Natural killer cell (primary cell): ENCODE measurements around the gene XPNPEP2. TPM values are rescaled to one million over a fixed set of nuclear protein-coding genes. Genes with fewer than 3 reads are reported as not detected.

Experiments
- ATAC-seq, 3 donors: fragments of 150-1000 bp in 2 of 3; fragments of 200-7000 bp in 1 of 3; cut with Tn5 transposase; 1 replicate in 1 of 3; 2 replicates in 2 of 3; pipeline ENCODE4 v1.10.0; 2021; ENCODE audit warnings: mild to moderate bottlenecking in 2 of 3, moderate library complexity in 2 of 3
- DNase-seq, 2 donors: peaks; one replicate each; pipeline versions ENCODE4 v3.0.0 to v3.0.0-alpha.2; 2013 to 2021; ENCODE audit warnings: mixed read lengths in 1 of 2
- H3K27ac ChIP-seq: one replicate; pipeline ENCODE4 v1.5.1; 2013; ENCODE audit warnings: mild to moderate bottlenecking, low read length
- H3K27me3 ChIP-seq: one replicate; pipeline ENCODE4 v1.6.1; 2013; ENCODE audit warnings: low read length; ENCODE audit not compliant: control insufficient read depth, insufficient read depth
- H3K36me3 ChIP-seq: one replicate; pipeline ENCODE4 v1.6.1; 2013; ENCODE audit warnings: low read length; ENCODE audit not compliant: control insufficient read depth, insufficient read depth
- H3K4me1 ChIP-seq: one replicate; pipeline ENCODE4 v1.6.1; 2013; ENCODE audit warnings: low read length; ENCODE audit not compliant: control insufficient read depth, insufficient read depth
- H3K4me3 ChIP-seq: one replicate; pipeline ENCODE4 v1.5.1; 2013; ENCODE audit warnings: low read length
- H3K9me3 ChIP-seq: one replicate; pipeline ENCODE4 v1.6.1; 2013; ENCODE audit warnings: low read length; ENCODE audit not compliant: control insufficient read depth, insufficient read depth
- H3K27ac Mint-ChIP-seq, 2 donors: one replicate each; pipeline ENCODE4 v1.8.0; 2022; ENCODE audit warnings: mild to moderate bottlenecking in 2 of 2, mixed read lengths in 2 of 2, moderate library complexity in 1 of 2
- H3K27me3 Mint-ChIP-seq, 2 donors: one replicate each; pipeline ENCODE4 v1.8.0; 2022; ENCODE audit warnings: low read depth in 2 of 2, mixed read lengths in 2 of 2
- H3K36me3 Mint-ChIP-seq: one replicate; pipeline ENCODE4 v1.8.0; 2022; ENCODE audit warnings: mixed read lengths
- H3K4me1 Mint-ChIP-seq, 2 donors: one replicate each; pipeline ENCODE4 v1.8.0; 2022; ENCODE audit warnings: mixed read lengths in 2 of 2
- H3K4me3 Mint-ChIP-seq: one replicate; pipeline ENCODE4 v1.8.0; 2022; ENCODE audit warnings: mild to moderate bottlenecking, moderate library complexity, mixed read lengths
- H3K9me3 Mint-ChIP-seq, 2 donors: one replicate each; pipeline ENCODE4 v1.8.0; 2022; ENCODE audit warnings: mixed read lengths in 2 of 2
- CTCF ChIP-seq: fragments of 200-600 bp; IDR thresholded peaks from one replicate; pipeline ENCODE4 v1.8.0; 2022; ENCODE audit warnings: antibody characterized with exemption
- WGBS: methylation state at CpG from one replicate; pipeline ENCODE4 v1.1.7; 2013; ENCODE audit warnings: missing lambda C conversion rate; ENCODE audit not compliant: insufficient coverage; 5-methylcytosine and 5-hydroxymethylcytosine counted together
- intact Hi-C: fragments of 100-400 bp; cut with micrococcal nuclease; formaldehyde crosslinking; loops from one replicate; pipeline ENCODE4 v1.14.2; 2022
- total RNA-seq, 4 donors: library from RNA; stranded (reverse); fragments of 120-200 nt in 1 of 4; gene quantifications; one replicate each; pipeline versions ENCODE4 v1.2.3 to v1.2.4, GENCODE V29; 2013 to 2022

The XPNPEP2 gene
- total RNA-seq, 3 donors from 2014 or later (not counting 1 experiment from before 2014, with no cell fraction given): 0.96 to 2.6 (median 1.6) TPM

- WGBS: 11% methylated on average over 6 of the region's 9 CpGs
- intact Hi-C loops: loop anchor here (1.0 kb wide), 2 partner anchors 9 to 12 kb away; no protein-coding TSS in a partner anchor
These were observed 30.8 kb downstream of the XPNPEP2 start for GRCh38 chrX:129769467-129770154.

GRCh38 chrX:129771266-129771995 is 32.7 kb downstream of the XPNPEP2 start:
- no peaks in the 10 kb centered on the region for H3K27me3 ChIP-seq
- TF ChIP-seq CTCF: no peak
- no peak overlapping the region for H3K4me3 ChIP-seq
- H3K4me3 Mint-ChIP-seq: peak overlapping the region; percentile 63
- no peak for ATAC-seq
- peaks cover 99% of the 10 kb centered on the region for H3K4me1 ChIP-seq
- WGBS: 65% methylated on average over 12 of the region's 14 CpGs
- intact Hi-C loops: no loop called here
- peak overlapping the region; percentile 95 for H3K27ac ChIP-seq
- no peaks in the 10 kb centered on the region for H3K27me3 Mint-ChIP-seq
- peak in 1 of 2 donors; percentile 77 for DNase-seq
- H3K9me3 ChIP-seq: no peaks in the 10 kb centered on the region
- H3K4me1 Mint-ChIP-seq: peaks cover 56 to 63% of the 10 kb centered on the region in 2 donors
- H3K27ac Mint-ChIP-seq: peak overlapping the region; percentile 86 to 93
- no peaks in the 10 kb centered on the region for H3K9me3 Mint-ChIP-seq
- H3K36me3 ChIP-seq: no peaks in the 10 kb centered on the region
- H3K36me3 Mint-ChIP-seq: no peaks in the 10 kb centered on the region

More at GRCh38 chrX:129769467-129770154, 30.8 kb downstream of the XPNPEP2 start:
- DNase-seq (peak in 1 of 2 donors; percentile 94), ATAC-seq (peak; percentile 36 to 72 (median 66))
- Histone ChIP-seq H3K27me3 (no peaks in the 10 kb centered on the region), H3K9me3 (no peaks in the 10 kb centered on the region), H3K36me3 (no peaks in the 10 kb centered on the region), H3K4me3 (no peak overlapping the region), H3K4me1 (peaks cover 80% of the 10 kb centered on the region), H3K27ac (peak overlapping the region; percentile 77)
- Mint-ChIP-seq H3K27me3 (no peaks in the 10 kb centered on the region), H3K36me3 (no peaks in the 10 kb centered on the region), H3K27ac (peak overlapping the region; percentile 75 to 83), H3K4me3 (peak overlapping the region; percentile 65), H3K4me1 (peaks cover 48 to 57% of the 10 kb centered on the region in 2 donors), H3K9me3 (no peaks in the 10 kb centered on the region)
- no peak for TF ChIP-seq CTCF

- ATAC-seq (peak; percentile 58 to 84 (median 70)), DNase-seq (peak; percentile 62 to 73)
- Mint-ChIP-seq H3K4me3 (peak overlapping the region; percentile 77), H3K36me3 (no peaks in the 10 kb centered on the region), H3K9me3 (no peaks in the 10 kb centered on the region), H3K27ac (peak overlapping the region; percentile 86 to 93), H3K27me3 (no peaks in the 10 kb centered on the region), H3K4me1 (peaks cover 70 to 72% of the 10 kb centered on the region in 2 donors)
- Histone ChIP-seq H3K36me3 (no peaks in the 10 kb centered on the region), H3K27me3 (no peaks in the 10 kb centered on the region), H3K27ac (peak overlapping the region; percentile 95), H3K4me1 (peaks cover 100% of the 10 kb centered on the region), H3K4me3 (no peak overlapping the region), H3K9me3 (no peaks in the 10 kb centered on the region)
- intact Hi-C loops: no loop called here
- no peak for TF ChIP-seq CTCF
- WGBS: 19% methylated on average over 12 of the region's 14 CpGs
These were observed 34.1 kb downstream of the XPNPEP2 start for GRCh38 chrX:129772796-129773431.
